ENCODE measurements around the gene SLC16A2. TPM values are rescaled to one million over a fixed set of nuclear protein-coding genes. Genes with fewer than 3 reads are reported as not detected.

The SLC16A2 gene
- total RNA-seq, 1 donor from 2014 or later: 1.3 TPM

DNA sequence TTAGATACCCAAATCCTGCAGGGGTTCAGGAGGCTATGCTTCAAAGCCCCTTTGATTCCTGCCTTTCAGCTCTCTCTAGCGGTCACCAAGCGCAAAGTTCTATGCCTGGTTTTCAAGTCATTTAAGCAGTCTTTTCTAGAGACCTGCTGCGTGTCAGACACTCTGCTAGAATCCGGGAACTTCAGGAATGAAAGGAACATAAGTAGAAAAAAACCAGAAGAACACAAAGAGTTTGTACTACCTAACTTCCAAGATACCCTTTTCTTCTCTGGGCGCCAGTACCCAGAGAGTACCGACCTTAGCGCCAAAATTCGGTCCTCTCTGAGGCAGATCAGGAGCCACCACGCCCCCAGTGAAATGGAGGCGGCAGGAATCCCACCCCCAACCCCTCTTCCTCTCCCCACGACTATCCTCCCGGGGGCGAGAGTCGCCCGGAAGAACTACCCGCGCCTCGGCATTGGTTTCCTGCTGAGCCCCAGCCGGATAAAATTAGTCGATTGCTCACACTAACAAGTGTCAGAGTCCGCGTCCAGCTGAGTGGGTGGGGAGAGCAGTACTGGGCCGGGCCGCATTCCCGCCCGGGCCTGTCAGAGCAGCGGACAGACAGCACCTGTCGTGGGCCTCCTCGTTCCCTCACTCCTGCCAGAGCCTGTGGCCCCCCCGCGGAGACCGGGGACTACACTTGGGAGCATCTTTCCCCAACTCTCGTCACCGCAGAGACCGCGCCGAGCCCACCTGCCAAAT, 114.3 kb downstream of the SLC16A2 start:
- no peak for DNase-seq (ENCODE audit: low read depth, low spot score)

DNA sequence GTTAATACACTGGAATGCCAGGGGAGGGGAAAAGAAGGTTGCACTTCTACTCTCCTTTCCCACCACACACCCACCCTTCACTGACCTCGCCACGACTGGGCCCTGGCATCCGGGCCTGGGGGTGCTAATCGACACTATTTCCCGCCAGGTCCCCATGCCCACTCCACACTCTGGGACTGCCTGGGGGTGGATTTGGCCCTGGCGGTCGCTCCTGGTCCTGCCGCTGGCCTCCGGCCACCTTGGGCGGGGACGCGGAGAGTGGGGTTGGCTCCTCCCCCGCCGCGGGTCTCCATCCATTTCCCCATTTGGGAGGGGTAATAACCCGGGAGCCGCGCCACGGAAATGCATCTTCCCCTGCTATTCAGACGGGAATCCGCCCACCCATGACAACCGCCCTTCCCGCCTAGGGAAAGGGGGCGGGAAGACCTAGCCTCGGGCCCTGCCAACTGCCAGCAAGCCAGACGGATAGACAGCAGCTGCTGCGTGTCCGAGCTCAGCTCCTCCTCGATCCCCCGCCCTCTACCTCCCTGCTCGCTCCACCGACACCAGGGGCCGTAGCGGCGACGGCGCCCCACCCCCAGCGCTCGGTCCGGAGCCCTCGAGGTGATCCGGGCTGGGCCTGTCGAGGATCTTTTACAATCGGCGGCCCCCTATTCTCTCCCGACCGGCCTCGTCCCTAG, 115.0 kb downstream of the SLC16A2 start:
- DNase-seq (ENCODE audit: low read depth, low spot score): peak; percentile 19

DNA sequence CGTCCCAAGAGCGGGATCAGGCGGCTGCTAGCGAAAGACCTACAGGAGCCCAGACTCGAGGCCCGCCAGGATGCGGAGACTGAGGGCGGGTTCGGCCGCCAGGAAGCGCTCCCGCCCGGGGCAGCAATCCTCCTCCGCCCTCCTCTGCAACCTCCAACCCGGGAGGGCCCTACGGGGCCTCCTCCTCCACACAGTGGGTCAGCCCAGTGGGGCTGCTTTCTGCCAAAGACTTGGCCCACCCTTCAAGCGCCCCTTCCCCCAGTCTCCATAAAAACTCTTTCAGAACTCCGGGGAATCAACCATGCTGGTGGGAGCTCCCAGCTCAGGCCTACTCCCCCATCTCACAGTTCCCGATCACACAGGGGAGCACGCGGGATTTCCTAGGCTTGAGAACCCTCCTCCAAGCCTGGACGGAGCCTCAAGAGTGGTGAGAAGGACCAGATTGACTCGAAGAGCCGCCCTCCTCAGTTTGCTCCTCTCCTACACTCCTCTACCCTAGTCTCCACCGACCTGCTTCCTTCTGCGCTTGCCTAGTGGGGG, 115.6 kb downstream of the SLC16A2 start:
- no peak for DNase-seq (ENCODE audit: low read depth, low spot score)

DNA sequence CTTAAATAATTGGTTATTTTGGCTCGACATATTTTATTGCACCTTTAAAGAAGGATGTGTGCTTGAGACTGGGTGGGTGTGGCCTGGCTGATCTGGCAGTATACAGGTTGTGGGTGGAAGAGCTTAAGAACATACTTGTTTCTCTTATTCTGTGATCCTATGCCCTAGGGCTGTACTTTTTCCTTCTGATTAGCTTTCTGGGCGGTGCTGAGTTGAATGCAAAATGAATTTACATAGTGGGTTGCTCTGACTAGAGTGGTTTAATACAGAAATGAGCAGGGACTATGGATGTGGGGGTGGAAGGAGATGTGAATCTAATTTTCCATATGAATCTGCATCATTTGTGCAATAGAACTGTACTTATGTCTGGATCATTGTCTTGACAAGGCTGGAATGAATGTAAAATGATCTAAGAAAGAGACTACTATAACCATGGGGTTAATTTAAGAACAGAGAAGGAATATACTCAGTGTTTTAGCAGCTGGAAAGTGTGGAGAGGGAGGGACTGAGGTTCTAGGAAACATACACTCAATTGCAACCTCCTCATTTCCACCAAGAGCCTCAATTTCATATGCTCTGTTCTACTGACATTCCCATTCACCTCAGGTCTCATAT, 119.4 kb downstream of the SLC16A2 start:
- no peak for DNase-seq (ENCODE audit: low read depth, low spot score)

DNA sequence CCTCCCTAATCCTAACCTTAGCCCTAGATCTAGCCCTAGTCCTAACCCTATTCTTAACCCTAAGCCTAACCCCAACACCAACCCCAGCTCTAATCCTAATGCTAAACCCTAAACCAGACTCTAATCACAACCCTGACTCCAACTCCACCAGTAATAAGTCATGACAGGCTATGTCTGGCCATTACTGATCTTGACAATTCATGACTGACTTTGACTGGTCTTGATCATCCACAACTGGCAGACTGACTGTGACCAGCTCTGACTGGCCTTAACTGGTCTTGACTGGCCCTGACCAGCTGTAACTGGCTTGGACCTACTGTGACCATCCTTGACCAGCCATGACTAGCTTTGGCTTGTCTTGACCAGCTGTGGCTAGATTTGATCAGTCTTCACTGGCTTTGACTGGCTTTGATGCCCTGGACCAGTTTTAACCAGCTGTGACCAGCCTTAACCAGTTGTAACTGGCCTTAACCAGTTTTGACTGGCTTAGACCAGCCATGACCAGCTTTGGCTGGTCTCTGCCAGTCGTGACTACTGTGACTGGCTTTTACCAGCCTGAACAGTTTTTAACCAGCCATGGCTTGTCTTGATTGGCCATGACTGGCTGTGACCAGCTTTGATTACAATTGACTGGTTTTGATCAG, 124.7 kb downstream of the SLC16A2 start:
- DNase-seq (ENCODE audit: low read depth, low spot score): no peak

DNA sequence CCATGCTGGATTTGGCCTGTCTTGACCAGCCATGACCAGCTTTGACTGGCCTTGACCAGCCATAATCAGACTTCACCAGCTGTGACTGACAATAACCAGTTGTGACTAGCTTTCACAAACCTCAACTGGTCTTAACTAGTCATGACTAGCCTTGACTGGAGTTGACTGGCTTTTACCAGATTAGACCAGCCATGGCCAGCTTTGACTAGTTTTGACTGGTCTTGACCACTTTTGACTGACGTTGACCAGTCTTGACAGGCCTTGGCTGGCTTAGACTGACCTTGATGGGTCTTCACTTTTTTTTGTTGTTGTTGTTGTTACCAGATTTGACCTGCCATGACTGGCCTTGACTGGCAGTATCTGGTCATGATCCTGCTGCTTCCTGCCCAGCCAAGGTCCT, 125.7 kb downstream of the SLC16A2 start:
- no peak for DNase-seq (ENCODE audit: low read depth, low spot score)

DNA sequence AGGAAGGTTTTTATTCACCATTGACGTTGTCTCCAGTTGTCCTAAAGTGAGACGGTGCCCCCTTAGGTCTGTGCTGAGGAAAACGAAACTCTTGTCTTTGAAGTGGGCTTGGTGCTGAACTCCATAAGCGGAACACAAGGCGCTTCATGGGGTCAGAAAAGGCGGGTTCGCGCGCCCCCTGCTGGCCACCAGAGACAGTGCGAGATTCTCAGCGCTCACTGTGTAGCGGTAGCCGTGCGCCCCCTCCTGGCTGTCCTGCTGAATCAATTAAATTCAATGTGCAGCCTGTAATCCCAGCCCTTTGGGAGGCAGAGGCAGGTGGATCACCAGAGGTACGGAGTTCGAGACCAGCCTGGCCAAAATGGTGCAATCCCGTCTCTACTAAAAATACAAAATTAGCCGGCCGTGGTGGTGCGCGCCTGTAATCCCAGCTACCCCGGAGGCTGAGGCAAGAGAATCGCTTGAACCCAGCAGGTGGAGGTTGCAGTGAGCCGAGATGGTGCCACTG, 129.1 kb downstream of the SLC16A2 start:
- peak; percentile 24 for DNase-seq (ENCODE audit: low read depth, low spot score)

DNA sequence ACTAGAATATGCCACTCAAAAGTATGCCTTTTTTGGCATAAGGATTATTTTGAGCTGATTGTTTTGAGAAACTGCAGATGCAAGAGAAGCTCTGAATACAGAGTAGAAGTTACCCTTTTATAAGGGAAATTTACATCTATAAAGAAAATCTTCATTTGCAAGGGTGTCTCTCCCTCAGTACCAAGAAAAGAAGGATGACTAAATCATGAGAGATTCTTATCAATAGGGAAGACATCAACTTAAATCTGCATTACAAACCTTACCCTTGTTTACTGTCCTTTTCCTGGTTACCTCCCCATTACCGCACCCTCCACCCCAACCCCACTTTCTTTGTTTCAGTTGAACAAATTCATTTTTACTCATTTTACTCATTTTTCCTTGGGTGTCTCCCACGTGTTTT, 130.6 kb downstream of the SLC16A2 start:
- DNase-seq (ENCODE audit: low read depth, low spot score): no peak

DNA sequence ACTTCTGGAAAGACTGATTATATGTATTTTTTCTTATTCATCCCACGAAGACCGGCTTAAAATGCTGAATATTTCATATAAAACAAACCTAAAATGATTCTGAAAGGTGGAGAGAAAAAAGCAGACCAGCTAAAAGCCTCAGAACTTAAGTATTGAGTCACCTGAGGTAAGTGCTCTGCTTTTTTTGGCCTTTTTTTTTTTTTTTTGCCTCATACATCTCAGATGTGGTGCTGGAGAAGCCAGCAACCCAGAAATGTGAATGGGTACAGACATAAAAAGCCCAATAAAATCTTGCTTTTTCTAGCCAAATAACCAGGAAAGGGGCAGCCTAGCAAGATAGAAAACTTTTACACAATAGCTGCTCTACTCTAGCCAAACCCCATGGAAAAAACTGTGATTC, 136.1 kb downstream of the SLC16A2 start:
- DNase-seq (ENCODE audit: low read depth, low spot score): no peak

DNA sequence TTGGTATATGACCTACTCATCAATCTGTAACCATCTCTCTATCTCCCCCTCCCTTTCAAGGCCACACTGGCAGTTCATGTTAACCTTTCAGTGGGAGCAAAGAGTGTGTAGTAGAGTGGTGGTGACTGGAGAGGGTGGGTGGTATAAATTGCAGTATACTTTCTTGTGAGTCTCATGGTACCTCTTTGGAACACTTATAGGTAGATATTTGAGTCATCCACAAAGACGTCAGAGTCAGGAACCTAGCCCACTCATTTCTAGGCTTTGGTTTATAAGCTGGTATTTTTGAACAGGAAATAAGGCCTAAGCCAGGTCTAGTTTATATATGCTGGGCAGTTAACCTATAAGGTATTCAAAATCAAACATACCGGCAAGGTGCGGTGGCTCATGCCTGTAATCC, 156.8 kb downstream of the SLC16A2 start:
- DNase-seq (ENCODE audit: low read depth, low spot score): no peak

DNA sequence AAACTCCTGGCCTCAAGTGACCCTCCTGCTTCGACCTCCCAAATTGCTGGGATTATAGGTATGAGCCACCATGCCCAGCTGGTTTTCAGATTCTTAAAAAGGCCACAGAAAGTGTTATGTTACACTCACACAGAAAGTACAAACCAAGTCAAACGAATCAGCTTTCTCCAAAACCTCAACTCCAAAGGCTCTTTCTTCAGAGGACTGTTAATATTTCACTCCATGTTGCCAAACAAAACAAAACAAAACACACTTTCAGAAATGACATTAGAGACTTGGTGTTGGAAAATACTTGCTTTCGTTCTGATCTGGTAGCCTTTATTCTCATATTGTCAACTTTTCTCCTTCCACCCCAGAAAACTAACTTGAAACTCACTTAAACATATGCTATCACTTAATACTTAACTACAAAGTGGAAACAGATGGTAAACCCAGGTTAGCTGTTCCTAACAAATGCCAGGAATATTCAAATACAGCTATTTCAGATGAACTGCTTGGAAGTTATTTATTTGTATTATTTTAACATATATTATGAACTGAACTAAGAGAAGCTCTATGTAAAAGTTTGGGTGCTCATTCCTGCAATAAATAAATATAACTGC, 158.4 kb downstream of the SLC16A2 start:
- no peak for DNase-seq (ENCODE audit: low read depth, low spot score)

Other genes starting within 250 kb of the SLC16A2 start
- gene ZCCHC13, start 117.3 kb upstream of the SLC16A2 start, total RNA-seq: not detected in 2 replicates
- gene RLIM, start 193.1 kb downstream of the SLC16A2 start, total RNA-seq: 53.7 and 61.9 TPM in 2 replicates